ENCODE measurements around the gene CEP43.

- TF ChIP-seq CTCF (IDR thresholded peaks at IDR 0.05) = no peak
- no peak for TF ChIP-seq POLR2A (IDR thresholded peaks at IDR 0.05)
Measured at GRCh38 chr6:166960609-166960978, 38.6 kb upstream of the CEP43 start.
